GM12878 (cell line): ENCODE measurements around the gene TIMP2.

ENCODE experiments used
- ASH2L ChIP-seq: fragments of 300-600, 200-600 bp; sonication (generic); IDR thresholded peaks from 2 replicates; pipeline ENCODE4 v1.6.1; 2017; ENCODE audit warnings: low read depth, mild to moderate bottlenecking, borderline replicate concordance
- POLR2A ChIP-seq: IDR thresholded peaks from 2 replicates; pipeline ENCODE4 v1.6.1; 2011; ENCODE audit warnings: low read depth, mild to moderate bottlenecking, low read length
- SMAD5 ChIP-seq: IDR thresholded peaks from 2 replicates; pipeline ENCODE4 v1.6.1; 2016; ENCODE audit warnings: antibody characterized with exemption, low read depth
- TF ChIP-seq, protein P1 (sequence below), 3 experiments: IDR thresholded peaks in 2 of 3; conservative IDR thresholded peaks in 1 of 3; 2 replicates each; pipeline ENCODE4 v1.5.1; 2011; ENCODE audit warnings: low read depth in 3 of 3, low read length in 3 of 3, mild to moderate bottlenecking in 3 of 3, control low read depth in 2 of 3, moderate library complexity in 2 of 3, inconsistent platforms in 1 of 3, mixed read lengths in 1 of 3; ENCODE audit not compliant: control insufficient read depth in 2 of 3, insufficient read depth in 1 of 3; ENCODE audit errors: extremely low read depth in 1 of 3
- TF ChIP-seq, protein P2 (sequence below): IDR thresholded peaks from 2 replicates; pipeline ENCODE4 v1.6.1; 2012; ENCODE audit warnings: low read length, inconsistent platforms
- TF ChIP-seq, protein P3 (sequence below): IDR thresholded peaks from 2 replicates; pipeline ENCODE4 v1.6.1; 2012; ENCODE audit warnings: mild to moderate bottlenecking, low read depth, low read length
- TF ChIP-seq, protein P4 (sequence below): fragments of 450-650 bp; formaldehyde crosslinking; IDR thresholded peaks from 2 replicates; pipeline ENCODE4 v1.4.0; 2020; ENCODE audit warnings: mild to moderate bottlenecking, moderate library complexity

DNA sequence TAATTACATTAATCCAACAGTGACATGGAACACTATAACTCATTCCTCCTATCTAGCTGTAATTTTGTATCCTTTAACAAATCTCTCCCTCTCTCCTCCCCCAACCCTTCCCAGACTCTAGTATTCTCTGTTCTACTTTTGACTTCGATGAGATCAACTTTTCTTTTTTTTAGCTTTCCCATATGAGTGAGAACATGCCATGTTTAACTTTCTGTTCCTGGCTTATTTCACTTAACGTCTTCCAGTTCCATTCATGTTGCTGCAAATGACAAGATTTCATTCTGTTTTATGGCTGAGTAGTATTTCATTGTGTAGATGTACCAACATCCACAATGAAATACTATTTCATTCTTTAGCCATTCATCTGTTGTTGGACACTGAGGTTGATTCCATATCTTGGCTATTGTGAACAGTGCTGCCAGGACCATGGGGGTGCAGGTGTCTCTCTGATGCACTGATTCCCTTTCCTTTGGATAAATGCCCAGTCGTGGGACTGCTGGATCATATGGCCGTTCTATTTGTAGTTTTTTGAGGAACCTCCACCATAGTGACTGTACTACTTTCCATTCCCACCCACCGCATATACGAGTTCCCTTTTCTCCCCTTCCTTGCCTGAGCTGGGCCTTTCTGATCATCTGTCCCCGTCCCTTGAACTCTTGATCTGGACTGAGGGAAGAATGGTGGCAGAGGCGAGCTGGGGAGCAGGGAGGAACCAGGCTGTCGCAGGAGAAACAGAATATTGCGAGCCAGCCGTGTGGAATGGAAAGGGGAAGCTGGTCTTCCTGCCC is 14.5 kb downstream of the TIMP2 start:
- no peak for TF ChIP-seq ASH2L
- TF ChIP-seq, protein P1, sequence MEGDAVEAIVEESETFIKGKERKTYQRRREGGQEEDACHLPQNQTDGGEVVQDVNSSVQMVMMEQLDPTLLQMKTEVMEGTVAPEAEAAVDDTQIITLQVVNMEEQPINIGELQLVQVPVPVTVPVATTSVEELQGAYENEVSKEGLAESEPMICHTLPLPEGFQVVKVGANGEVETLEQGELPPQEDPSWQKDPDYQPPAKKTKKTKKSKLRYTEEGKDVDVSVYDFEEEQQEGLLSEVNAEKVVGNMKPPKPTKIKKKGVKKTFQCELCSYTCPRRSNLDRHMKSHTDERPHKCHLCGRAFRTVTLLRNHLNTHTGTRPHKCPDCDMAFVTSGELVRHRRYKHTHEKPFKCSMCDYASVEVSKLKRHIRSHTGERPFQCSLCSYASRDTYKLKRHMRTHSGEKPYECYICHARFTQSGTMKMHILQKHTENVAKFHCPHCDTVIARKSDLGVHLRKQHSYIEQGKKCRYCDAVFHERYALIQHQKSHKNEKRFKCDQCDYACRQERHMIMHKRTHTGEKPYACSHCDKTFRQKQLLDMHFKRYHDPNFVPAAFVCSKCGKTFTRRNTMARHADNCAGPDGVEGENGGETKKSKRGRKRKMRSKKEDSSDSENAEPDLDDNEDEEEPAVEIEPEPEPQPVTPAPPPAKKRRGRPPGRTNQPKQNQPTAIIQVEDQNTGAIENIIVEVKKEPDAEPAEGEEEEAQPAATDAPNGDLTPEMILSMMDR (IDR thresholded peaks at IDR 0.05 in 2 of 3, conservative IDR thresholded peaks at IDR 0.05 in 1 of 3; ENCODE audit: control insufficient read depth in 2 of 3, extremely low read depth in 1 of 3, insufficient read depth in 1 of 3, low read depth in 3 of 3, low read length in 3 of 3): no peak
- no peak for TF ChIP-seq SMAD5
- TF ChIP-seq, protein P2, sequence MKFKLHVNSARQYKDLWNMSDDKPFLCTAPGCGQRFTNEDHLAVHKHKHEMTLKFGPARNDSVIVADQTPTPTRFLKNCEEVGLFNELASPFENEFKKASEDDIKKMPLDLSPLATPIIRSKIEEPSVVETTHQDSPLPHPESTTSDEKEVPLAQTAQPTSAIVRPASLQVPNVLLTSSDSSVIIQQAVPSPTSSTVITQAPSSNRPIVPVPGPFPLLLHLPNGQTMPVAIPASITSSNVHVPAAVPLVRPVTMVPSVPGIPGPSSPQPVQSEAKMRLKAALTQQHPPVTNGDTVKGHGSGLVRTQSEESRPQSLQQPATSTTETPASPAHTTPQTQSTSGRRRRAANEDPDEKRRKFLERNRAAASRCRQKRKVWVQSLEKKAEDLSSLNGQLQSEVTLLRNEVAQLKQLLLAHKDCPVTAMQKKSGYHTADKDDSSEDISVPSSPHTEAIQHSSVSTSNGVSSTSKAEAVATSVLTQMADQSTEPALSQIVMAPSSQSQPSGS: no peak
- no peak for TF ChIP-seq POLR2A
- TF ChIP-seq, protein P3, sequence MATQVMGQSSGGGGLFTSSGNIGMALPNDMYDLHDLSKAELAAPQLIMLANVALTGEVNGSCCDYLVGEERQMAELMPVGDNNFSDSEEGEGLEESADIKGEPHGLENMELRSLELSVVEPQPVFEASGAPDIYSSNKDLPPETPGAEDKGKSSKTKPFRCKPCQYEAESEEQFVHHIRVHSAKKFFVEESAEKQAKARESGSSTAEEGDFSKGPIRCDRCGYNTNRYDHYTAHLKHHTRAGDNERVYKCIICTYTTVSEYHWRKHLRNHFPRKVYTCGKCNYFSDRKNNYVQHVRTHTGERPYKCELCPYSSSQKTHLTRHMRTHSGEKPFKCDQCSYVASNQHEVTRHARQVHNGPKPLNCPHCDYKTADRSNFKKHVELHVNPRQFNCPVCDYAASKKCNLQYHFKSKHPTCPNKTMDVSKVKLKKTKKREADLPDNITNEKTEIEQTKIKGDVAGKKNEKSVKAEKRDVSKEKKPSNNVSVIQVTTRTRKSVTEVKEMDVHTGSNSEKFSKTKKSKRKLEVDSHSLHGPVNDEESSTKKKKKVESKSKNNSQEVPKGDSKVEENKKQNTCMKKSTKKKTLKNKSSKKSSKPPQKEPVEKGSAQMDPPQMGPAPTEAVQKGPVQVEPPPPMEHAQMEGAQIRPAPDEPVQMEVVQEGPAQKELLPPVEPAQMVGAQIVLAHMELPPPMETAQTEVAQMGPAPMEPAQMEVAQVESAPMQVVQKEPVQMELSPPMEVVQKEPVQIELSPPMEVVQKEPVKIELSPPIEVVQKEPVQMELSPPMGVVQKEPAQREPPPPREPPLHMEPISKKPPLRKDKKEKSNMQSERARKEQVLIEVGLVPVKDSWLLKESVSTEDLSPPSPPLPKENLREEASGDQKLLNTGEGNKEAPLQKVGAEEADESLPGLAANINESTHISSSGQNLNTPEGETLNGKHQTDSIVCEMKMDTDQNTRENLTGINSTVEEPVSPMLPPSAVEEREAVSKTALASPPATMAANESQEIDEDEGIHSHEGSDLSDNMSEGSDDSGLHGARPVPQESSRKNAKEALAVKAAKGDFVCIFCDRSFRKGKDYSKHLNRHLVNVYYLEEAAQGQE: no peak
- TF ChIP-seq, protein P4, sequence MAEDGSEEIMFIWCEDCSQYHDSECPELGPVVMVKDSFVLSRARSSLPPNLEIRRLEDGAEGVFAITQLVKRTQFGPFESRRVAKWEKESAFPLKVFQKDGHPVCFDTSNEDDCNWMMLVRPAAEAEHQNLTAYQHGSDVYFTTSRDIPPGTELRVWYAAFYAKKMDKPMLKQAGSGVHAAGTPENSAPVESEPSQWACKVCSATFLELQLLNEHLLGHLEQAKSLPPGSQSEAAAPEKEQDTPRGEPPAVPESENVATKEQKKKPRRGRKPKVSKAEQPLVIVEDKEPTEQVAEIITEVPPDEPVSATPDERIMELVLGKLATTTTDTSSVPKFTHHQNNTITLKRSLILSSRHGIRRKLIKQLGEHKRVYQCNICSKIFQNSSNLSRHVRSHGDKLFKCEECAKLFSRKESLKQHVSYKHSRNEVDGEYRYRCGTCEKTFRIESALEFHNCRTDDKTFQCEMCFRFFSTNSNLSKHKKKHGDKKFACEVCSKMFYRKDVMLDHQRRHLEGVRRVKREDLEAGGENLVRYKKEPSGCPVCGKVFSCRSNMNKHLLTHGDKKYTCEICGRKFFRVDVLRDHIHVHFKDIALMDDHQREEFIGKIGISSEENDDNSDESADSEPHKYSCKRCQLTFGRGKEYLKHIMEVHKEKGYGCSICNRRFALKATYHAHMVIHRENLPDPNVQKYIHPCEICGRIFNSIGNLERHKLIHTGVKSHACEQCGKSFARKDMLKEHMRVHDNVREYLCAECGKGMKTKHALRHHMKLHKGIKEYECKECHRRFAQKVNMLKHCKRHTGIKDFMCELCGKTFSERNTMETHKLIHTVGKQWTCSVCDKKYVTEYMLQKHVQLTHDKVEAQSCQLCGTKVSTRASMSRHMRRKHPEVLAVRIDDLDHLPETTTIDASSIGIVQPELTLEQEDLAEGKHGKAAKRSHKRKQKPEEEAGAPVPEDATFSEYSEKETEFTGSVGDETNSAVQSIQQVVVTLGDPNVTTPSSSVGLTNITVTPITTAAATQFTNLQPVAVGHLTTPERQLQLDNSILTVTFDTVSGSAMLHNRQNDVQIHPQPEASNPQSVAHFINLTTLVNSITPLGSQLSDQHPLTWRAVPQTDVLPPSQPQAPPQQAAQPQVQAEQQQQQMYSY (CRISPR knock-in tag): no peak
